Left forelimb (tissue), 1 donor: ENCODE data around the gene KDM6A.
"Not testable (repeated sequence)": the region's sequence is repeated elsewhere in the genome, so short reads cannot be mapped to it uniquely, and the experiment has no call there.

Experiments used
- DNase-seq: peaks from one replicate; pipeline ENCODE4 v3.0.0-alpha.2; 2018; ENCODE audit warnings: low spot score

KDM6A gene

DNA sequence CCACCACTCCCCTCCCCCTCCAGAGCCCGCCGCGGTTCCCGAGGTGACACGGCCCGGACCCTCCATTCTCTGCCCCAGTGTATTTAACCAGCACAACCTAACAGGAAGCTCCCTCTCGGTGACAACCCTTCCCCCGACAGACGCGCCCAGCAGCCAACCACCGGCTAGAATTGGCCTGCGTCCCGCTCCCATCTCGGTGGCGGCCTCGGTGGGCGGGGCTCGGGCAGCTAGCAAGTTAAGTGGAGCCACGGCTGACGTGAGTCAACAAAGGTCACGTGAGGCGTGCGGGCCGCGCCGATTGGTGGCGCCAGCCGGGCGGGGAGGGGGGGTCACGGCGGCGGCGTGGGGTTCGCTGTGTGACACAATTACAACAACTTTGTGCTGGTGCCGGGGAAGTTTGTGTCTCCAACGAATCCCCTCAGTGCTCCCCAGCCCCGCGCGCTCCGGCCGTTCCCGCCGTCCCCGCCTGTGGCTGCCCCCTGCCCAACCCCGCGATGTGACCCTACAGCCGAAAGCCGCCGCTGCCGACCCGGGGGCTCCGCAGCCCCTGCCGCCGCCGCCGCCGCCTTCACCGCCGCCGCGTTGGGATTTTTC lies at the start of gene KDM6A:
TSS of gene KDM6A (plus strand) at position 368 of the 594 bp plus-strand sequence. CDS start 364 bp downstream, outside the sequence.
- peak; percentile 97 for DNase-seq

DNA sequence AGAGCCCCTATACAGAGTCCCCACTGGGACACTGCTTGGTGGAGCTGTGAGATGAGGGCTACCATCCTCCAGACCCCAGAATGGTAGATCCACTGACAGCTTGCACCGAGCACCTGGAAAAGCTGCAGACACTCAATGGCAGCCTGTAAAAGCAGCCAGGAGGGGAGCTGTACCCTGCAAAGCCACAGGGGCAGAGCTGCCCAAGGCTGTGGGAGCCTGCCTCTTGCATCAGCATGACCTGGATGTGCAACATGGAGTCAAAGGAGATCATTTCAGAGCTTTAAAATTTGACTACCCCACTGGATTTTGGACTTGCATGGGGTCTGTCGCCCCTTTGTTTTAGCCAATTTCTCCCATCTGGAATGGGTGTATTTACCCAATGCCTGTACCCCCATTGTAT lies 49.8 kb upstream of the KDM6A start:
- DNase-seq: not testable (repeated sequence)

DNA sequence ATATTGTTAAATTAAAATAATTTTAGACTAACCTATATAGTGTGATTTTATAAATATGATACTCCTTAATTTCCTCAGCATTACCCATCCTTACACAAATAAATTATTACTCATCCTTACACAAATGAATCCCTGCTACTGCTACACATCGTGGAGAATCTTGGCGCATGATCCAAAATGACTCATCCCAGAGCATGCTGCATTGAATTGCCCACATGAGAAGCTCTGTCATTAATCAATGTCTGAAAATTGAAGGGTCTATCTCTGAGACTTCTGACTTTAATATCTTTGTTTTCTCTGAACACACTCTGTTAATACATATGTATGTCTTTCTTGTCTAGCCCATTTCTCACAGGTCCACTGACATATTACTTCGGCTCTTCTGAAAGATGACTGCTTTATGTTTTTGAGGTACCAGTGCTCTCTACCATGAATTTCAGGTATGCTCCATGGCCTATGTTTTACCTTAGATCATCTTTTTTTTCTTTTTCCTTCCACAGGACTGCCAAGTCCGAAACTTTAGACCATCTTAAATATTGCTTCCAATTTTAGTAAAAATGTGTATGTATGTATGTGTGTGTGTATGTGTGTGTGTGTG lies 44.9 kb upstream of the KDM6A start:
- DNase-seq: no peak

DNA sequence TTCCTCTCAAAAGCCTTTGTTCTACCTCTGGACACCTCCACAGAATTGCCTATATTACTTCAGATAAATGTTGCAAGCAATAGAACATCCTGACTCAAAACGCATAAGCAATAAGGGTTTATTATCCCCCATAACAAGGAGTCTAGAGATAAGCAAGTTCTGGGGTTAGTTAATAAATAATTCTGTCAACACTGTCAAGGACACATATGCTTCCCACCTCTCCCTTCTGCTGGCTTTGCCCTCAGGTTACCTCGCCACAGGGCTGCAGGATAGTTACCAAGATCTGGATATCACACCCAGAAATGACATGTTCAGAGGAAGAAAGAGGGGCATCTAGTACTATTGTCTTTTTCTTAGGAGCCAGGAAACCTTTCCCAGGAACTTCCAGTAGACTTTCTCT lies 43.2 kb upstream of the KDM6A start:
- no peak for DNase-seq

DNA sequence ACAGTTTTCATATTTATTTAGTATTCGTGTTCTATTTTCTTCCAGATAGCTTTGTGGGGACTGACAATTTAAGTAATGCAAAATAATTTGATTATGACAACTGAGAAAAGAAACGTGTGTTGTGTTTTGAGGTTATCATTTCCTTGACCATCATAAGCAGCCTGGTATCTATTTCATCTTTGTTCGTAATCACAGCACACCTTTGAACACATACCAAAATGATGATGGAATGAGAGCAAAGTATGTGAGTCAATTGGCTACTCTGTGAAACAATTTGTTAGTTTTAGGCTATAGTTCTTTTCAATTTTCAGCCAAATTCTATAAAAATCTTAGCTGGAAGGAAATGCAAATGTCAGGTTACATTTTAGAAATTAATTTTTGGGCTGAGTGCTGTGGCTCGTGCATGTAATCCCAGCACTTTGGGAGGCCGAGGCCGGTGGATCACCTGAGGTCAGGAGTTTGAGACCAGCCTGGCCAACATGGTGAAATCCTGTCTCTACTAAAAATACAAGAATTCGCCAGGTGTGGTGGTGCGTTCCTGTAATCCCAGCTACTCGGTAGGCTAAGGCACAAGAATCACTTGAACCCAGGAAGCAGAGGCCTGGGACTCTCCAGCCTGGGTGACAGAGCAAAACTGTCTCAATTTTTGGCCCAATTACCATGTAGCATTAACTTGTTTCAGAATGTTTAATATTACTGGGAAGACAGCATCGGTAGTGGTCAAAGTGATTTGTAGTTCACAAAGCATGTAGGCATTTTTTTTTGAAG lies 30.3 kb upstream of the KDM6A start:
- no peak for DNase-seq

DNA sequence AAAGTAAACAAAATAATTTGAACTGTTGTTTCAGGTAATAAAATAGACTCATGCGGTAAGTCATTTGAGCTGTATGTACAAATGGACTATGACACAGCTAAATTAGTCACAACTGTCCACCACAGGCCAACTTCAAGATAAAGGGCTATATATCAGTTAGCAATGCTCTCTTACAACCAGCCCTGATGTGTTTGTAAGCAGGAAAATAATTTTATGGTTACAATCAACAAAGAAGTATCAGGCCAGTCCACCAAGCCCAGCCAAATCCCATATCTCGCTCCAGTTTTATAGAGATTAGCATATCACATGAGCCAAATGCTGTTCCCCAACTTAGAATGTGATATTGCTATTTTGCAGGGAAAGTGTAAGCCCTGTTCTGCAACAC lies 29.7 kb upstream of the KDM6A start:
- no peak for DNase-seq

DNA sequence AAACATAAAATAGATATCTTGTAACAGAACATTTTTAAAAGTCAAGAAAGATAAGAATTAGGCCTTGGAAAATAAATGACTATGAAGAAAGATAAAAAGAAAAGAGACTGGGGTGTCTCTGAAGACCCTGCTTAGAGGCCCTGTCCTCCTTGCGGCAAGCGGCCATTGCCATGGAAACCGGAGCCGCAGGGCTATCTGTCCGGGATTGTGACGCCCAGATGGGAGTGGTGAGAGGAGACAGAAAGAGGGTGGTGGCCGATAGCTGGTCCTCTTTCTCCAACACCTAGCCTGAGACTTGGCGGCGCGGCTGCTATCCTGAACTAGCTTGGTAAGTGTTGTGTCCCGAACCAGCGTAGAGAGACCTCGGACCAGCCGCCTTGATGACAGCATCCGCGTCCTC lies 29.2 kb upstream of the KDM6A start, which contains the start of gene DUSP21:
TSS of gene DUSP21 (plus strand) at position 269 of the 400 bp plus-strand sequence. CDS start at position 381, 112 bp downstream.
- DNase-seq: no peak

DNA sequence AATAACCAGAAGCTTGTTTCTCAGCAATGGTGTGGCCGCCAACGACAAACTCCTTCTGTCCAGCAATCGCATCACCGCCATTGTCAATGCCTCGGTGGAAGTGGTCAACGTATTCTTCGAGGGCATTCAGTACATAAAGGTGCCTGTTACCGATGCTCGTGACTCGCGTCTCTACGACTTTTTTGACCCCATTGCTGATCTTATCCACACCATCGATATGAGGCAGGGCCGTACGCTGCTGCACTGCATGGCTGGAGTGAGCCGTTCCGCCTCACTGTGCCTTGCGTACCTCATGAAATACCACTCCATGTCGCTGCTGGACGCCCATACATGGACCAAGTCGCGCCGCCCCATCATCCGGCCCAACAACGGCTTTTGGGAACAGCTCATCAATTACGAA lies 28.8 kb upstream of the KDM6A start:
- DNase-seq: no peak

DNA sequence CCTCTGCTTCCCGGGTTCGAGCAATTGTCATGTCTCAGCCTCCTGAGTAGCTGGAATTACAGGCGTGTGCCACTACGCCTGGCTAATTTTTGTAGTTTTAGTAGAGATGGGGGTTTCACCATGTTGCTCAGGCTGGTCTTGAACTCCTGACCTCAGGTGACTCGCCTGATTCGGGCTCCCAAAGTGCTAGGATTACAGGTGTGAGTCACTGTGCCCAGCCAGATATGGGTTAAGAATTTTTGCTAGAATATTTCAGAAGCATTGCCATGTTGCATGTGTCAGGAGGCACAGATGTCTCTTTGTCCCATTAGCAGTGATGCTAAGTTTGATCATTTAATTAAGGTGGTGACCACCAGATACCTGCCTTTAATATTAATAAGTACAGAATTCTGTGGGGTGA lies 22.1 kb upstream of the KDM6A start:
- DNase-seq: not testable (repeated sequence)

DNA sequence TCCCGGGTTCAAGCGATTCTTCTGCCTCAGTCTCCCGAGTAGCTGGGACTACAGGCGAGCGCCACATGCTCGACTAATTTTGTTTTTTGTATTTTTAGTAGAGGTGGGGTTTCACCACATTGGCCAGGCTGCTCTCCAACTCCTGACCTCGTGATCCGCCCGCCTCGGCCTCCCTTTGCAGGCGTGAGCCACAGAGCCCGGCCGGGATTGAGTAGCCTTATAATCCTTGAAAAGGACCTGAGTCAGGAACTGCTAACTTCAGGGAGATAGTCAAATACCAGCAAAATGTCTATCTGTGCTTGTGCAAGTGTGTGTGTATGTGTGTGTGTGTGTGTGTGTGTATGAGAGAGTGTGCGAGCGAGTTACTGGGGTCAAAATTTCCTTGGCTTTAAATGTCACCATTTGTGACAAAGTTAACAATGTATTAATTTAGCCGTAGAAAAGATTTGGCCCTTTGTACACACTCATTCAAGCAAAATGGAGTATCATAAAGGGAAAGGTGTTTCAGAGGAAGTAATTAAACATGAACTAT lies 1.8 kb upstream of the KDM6A start:
- no peak for DNase-seq

DNA sequence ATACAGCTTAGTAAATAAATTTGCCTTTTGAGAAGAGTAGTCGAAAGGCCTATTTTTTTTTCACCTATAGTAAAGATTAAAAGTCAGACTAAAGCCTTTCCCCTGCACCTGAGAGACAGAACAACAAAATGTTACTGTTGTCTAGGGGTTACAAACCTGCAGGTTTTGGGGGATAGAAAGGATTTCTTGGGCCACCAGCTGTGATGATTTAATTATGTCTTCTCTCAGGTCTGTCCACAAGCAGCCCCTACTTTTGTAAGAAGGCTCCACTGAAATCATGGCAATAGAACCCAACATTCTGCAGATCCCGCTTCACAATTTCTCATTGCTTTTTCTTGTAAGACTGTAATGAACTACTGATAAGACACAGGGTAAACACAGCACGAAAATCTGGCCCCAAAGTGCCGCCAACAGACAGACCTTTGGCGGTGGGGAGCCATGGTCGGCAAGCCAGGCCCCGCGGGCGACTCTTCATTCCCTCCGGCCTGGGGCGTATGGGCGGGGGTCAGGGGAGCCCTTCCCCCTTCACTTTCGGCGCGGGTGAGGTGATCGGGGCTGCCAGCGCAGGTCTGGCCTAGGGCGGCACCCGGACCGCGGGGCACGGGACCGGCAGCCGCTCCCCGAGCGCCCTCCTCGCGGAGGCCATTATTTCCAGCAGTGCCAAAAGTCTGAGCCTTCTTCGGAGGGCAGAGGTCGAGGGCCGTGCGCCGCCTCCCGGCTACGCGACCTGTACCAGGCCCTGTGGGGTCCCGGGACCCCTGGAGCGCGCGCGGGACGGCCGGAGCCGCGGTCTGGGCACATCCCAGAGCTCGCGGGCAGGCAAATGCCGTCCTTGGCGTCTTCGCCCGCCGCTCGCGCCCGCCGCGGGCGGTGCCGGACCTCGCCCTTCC lies 812 bp upstream of the KDM6A start:
- peak; percentile 72 for DNase-seq

DNA sequence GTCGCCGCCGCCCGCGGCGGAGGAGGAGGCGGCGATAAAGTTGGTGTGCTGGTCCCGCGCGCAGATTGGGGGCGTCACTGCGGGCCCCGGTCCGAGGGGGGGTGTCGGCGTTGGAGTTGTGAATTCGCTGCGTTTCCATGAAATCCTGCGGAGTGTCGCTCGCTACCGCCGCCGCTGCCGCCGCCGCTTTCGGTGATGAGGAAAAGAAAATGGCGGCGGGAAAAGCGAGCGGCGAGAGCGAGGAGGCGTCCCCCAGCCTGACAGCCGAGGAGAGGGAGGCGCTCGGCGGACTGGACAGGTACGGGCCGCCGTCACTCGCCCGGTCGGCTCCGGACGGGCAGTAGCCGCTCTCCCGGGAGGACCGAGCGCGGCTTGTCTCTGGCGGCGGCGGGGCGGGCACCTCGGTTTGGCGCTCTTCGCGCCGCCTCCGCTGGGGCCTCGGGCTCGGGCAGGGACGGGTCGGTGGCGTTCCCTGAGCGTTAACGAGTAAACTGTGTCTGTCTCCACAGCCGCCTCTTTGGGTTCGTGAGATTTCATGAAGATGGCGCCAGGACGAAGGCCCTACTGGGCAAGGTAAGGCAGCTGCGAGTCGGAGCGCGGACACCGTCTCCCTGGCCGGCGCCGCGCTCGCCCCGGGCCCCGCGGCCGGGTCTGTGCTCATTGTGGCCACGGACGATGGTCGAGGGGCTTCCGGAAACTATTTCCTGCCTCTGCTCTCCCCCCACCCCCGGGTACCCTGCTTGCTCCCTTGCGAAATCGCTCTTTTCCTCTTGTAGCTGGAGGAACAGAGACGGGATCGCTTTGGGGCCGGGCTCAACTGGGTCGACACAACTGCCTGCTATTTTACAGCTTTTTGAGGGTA lies 658 bp downstream of the KDM6A start:
- DNase-seq: peak; percentile 75

DNA sequence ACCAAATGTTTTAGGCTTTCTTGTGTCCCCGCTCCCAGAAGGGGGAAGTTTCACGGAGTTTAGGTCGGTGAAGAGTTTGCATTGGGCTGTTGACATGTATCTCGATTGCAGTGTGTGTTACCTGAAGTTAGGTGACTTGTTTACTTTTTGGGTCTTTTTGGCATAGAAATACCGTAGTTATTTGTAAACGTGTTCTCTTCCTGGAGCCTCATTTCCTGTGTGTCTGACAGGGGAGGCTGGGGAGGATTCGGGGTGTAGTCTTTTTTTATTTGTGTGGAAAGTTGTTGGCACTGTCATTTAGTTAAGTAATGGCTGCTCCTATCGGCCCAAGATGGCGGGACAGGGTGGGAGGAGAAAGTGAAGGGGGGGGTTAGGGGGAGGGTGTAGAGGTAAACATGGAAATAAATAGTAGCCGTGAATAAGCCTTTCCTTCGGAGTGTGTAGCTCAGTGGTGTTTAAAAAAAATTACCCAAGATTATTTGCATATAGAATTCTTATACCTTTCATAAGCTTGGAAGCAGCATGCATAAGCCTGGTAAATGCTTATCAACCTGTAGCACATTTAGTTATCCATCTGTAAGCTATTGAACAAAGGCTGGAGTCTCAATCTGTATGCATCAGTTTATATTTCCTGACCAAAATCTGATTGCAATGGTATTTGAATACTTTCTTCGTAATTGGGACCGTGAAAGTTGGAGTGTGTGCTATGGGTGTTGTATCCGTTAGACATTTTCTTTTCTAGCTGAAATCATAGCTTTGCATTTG lies 1.6 kb downstream of the KDM6A start:
- peak; percentile 65 for DNase-seq

DNA sequence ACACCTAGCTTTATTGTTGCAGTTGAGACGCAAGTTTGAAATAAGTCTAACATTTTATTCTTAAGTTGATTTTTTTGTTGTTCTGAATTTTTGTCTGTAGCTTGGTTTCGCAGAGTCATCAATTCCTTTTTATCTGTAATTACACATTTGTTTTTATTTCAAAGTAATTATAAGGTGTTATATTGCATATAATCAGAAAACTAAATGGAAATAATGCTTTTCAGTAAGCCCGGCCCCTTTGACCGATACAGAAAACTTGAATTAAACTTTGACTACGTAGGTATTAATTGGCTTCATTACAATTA lies 2.1 kb downstream of the KDM6A start:
- no peak for DNase-seq

DNA sequence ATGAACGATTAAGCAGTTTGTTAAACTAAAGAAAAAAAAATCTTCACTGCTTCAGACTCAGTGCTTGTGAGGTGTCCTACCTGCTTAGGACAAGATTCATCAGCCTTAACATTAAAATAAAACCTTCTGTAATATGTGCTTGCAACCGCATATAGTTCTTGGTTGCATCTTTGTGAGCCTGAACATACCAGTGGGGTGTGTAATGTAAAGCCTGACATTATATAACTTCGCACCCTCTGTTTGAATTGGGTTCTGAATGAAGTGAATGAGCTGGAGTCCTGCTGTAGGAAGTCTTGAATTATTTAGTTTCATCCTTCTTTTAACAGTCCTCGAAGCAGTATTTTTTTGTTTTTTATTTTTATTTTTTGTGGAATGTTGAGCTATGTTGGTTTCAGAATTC lies 3.1 kb downstream of the KDM6A start:
- DNase-seq: no peak

DNA sequence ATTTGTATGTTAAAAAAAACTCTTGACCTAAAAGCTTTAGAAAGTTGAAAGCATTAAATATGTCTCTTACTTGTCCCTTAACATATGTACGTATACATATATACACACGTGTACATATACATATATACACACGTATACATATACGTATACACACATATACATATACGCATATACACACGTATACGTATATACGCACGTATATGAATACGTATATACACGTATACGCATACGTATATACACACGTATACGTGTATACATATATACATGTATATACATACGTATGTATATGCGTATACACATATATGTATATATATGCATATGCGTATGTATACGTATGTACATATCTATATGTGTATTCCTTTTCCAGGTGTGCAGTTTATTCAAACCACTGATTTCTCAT lies 3.8 kb downstream of the KDM6A start:
- DNase-seq: no peak

DNA sequence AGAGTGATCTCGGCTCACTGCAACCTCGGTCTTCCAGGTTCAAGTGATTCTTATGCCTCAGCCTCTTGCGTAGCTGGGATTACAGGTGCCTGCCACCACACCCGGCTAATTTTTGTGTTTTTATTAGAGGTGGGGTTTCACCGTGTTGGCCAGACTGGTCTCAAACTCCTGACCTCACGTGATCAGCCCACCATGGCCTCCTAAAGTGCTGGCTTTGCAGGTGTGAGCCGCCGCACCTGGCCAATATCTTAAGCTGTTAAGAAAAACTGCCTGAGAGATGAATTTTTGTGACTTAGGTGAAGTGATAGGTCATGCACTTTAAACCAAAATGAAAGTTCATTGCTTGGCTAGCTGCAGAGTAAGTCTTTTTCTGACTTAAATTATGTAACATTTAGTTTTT lies 5.8 kb downstream of the KDM6A start:
- no peak for DNase-seq

DNA sequence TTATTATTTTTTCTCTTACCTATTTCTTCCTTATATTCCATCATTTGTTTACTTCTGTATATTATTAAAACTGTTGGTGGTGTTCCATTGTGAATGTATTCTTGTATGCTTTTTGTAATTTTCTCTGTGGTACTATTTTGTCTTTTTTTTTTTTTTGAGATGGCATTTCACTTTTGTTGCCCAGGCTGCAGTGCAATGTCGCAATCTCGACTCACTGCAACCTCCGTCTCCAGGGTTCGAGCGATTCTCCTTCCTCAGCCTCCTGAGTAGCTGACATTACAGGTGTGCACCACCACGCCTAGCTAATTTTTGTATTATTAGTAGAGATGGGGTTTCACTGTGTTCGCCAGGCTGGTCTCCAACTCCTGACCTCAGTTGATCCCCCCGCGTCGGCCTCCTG lies 8.6 kb downstream of the KDM6A start:
- no peak for DNase-seq

DNA sequence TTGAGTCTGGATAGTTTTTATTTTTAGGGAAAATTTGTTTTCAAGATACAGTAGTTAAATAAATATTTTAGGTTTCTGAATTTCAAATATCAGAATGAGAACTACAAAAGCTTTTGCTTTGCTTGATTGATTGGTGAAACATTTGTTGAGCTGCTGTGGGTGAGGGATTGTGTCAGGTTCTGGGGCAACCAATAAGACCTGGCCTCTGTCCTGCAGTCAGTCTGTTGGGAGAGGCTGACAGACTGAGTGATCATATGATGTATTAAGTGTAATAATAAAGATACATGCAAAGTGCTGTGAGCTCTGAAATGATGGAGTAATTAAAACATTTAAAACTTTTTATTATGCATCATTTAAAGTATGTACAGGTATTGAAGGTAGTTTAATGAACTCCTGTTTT lies 9.6 kb downstream of the KDM6A start:
- DNase-seq: no peak

DNA sequence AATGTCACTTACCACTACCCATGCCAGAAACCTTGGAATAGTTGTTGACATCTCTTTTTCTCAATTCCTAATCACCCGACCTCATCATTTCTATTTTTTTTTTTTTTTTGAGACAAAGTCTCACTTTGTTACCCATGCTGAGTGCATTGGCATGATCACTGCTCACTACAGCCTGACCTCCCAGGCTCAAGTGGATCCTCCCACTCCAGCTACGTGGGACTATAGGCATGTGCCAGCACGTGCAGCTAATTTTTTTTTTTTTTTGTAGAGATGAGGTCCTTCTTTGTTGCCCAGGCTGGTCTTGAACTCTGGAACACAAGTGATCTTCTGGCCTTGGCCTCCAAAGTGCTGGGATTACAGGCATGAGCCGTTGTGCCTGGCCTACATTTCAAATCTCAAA lies 12.0 kb downstream of the KDM6A start:
- DNase-seq: no peak

DNA sequence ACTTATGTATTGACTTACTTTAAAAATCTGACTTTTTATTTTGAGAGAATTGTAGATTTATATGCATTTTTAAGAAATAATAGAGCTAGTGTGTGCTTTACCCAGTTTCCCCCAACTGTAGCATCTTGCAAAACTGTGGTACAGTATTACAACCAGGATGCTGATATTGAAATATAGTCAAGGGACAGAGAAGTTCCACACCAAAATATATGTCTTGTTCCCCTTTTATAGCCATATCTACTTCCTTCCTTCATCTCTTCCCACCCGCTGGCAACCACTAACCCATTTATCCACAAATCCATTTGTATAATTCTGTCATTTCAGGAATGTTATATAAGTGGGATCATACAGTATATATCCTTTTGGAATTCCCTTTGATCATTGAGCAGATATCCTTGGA lies 16.8 kb downstream of the KDM6A start:
- DNase-seq: no peak
